Left cardiac atrium (tissue), 4 donors: ENCODE measurements around the gene NEK2. TPM values are rescaled to one million over a fixed set of nuclear protein-coding genes. Genes with fewer than 3 reads are reported as not detected.
"Not testable (repeated sequence)": the region's sequence is repeated elsewhere in the genome, so short reads cannot be mapped to it uniquely, and the experiment has no call there.

ENCODE experiments used
- ATAC-seq, 2 donors: fragments of 200-7000 bp; cut with Tn5 transposase; one replicate each; pipeline ENCODE4 v1.9.1; 2020; ENCODE audit warnings: mild to moderate bottlenecking in 2 of 2, moderate library complexity in 2 of 2
- DNase-seq: peaks from one replicate; pipeline ENCODE4 v3.0.0-alpha.2; 2020
- intact Hi-C, 2 donors: fragments of 100-400 bp; cut with DNase I; formaldehyde crosslinking; loops; one replicate each; pipeline versions ENCODE4 v1.14.1 to v1.15.1; 2022 to 2023
- total RNA-seq, 2 donors: library from RNA; stranded (reverse); fragmentation: NEBNext Ultra II Directional; extraction: Animal tissue kit (Norgen Biotek cat#: 25700); gene quantifications; one replicate each; pipeline ENCODE4 v1.2.1, GENCODE V29; 2021
- donor health status: DM: no; HTN: yes; CAD: no.
- donor health status: DM: no; HTN: yes; CAD: no; lungs with severe emphysema.
- donor health status: DM: yes; HTN: yes; CAD: no.
- donor health status: Dilated cardiomyopathy.

The NEK2 gene
- total RNA-seq, 2 donors from 2014 or later = 0.18 to 0.68 TPM

DNA sequence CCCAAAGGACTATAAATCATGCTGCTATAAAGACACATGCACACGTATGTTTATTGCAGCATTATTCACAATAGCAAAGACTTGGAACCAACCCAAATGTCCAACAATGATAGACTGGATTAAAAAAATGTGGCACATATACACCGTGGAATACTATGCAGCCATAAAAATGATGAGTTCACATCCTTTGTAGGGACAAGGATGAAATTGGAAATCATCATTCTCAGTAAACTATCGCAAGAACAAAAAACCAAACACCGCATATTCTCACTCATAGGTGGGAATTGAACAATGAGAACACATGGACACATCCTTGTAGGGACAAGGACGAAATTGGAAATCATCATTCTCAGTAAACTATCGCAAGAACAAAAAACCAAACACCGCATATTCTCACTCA, 49.6 kb downstream of the NEK2 start:
- intact Hi-C loops, ATAC-seq, DNase-seq: not testable (repeated sequence)

- DNase-seq (no peak), ATAC-seq (peak; percentile 58 to 66)
- intact Hi-C loops = no loop called here
These were observed 50.4 kb downstream of the NEK2 start for GRCh38 chr1:211625040-211625439.

GRCh38 chr1:211623515-211623914, 51.9 kb downstream of the NEK2 start:
- intact Hi-C loops = no loop called here
- no peak for DNase-seq
- no peak for ATAC-seq

- DNase-seq (peak; percentile 36), ATAC-seq (peak; percentile 10 to 44)
- intact Hi-C loops = no loop called here
These were observed 53.8 kb downstream of the NEK2 start for GRCh38 chr1:211621447-211622198.

DNA sequence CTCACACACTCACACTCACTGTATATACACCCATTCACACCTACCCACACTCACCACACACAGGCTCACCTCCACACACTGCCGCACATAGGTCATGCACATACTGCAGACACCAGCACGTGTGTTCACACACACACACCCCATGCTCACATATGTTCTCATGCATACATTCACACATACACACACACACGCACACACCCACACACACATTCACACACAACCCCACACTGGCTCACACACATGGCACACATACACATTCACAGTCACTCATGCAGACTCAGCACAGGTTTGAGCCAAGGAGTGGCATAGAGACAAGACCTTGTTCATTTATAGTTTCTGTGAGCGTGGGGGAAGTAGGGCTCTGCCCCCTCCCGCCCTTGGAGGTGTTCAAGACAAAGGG, 55.3 kb downstream of the NEK2 start:
- intact Hi-C loops = no loop called here
- DNase-seq = no peak
- ATAC-seq = no peak

GRCh38 chr1:211619033-211619996, 56.1 kb downstream of the NEK2 start:
- no peak for DNase-seq
- intact Hi-C loops = no loop called here
- no peak for ATAC-seq

DNA sequence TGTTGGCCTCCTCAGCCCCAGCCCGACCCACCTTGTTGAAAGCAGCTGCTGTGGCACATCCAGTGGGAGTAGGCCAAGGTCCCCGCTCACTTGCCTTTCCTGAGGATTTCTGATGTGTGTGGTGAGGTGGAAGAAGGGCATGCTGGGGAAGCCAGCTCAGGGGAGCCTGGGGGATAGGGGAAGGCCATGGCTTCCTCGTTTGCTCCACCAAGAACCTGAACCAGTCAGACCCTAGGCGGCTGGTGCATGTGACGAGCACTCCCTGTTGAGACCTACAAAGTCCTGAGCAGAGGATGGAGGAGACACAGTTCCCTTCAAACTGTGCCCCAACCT, 58.5 kb downstream of the NEK2 start:
- intact Hi-C loops = no loop called here
- DNase-seq = no peak
- ATAC-seq = no peak

DNA sequence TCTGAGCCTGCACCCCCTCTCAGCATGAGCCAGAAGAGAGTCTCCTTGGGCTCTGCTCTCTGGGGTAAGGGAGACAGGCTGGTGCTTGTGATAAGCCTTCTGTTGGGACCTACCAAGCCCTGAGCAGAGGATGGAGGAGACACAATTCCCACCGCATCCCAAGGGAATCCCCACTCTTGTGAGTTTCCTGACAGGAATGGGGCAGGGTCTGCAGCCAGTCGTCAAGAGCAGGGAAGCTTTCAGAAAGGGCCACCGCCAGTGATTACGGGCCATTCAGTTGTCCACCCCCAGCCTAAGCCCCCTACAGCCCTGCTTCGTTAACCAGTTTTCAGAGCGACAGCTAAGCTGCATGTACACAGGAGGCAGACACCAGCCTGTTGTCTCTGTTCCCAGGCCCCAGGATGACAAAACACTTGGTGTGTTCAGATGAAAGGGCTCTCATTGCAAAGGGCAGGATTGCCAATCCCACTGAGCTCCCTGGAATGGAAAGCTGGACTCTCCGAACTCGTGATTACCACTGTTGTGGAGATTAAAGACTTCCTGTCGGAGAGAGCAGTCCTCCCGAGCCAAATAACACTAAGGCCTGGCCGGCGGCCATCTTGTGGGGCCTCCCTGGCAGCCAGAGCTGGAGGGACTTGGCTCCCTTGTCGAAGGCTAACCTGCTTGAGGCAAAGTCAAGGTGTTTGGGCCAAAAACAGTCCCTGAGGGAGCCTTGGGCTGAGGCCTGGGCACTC, 59.0 kb downstream of the NEK2 start:
- DNase-seq (peak; percentile 84), ATAC-seq (peak; percentile 57 to 72)
- intact Hi-C loops = no loop called here

DNA sequence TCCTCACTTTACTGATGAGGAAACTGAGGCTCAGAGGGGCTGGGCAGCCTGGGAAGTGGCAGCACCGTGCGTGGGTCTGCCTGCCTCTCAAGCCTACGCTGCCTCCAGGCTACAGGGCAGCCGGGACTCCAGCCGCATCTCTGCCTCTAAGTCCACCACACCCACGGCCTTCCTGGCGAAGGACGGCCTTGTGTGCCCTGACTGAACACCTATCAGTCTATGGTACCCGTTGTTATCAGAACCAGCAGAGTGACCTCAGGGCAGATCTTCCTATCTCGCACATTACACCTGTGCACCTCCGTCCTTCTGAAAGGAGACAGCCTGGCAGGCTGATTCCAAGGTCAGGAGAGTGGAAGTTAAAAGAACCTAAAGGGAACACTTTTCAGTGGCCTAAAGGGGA, 60.8 kb downstream of the NEK2 start:
- DNase-seq = no peak
- no peak for ATAC-seq
- intact Hi-C loops = no loop called here

GRCh38 chr1:211613951-211614350, 61.5 kb downstream of the NEK2 start:
- intact Hi-C loops = no loop called here
- no peak for DNase-seq
- ATAC-seq = no peak

- ATAC-seq (peak; percentile 89 to 92), DNase-seq (peak; percentile 82)
- intact Hi-C loops = no loop called here
These were observed 62.1 kb downstream of the NEK2 start for GRCh38 chr1:211613108-211613947.

DNA sequence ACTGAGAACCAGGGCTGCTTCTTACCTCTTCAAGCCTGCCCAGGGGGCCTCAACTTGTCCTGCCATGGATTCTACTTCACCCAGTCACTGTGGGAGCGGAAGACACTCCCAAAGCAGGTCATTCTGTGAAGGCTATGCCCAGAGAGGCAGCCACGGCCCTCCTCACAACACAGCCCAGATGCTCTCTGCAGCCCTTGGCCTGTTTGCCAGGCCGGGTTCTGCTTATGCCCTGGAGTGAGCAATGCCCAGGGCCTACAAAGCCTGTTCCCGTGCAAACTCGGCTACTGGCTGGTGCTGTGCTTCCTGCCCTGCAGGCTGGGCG, 62.7 kb downstream of the NEK2 start:
- intact Hi-C loops = no loop called here
- ATAC-seq (no peak), DNase-seq (no peak)

Other genes starting within 250 kb of the NEK2 start
- gene RD3, start 183.5 kb downstream of the NEK2 start, total RNA-seq = not detected
- gene SLC30A1, start 96.5 kb downstream of the NEK2 start, total RNA-seq = 10 to 100 TPM; 11.0 to 13.9 TPM
- 10 to 100 TPM; 37.4 to 45.9 TPM for gene LPGAT1, start 155.1 kb upstream of the NEK2 start, total RNA-seq